GM12874 (cell line): ENCODE data around the gene CCDC78.

ENCODE experiments used
- CTCF ChIP-seq: IDR thresholded peaks from 2 replicates; pipeline ENCODE4 v1.5.1; 2011; ENCODE audit warnings: low read depth, mild to moderate bottlenecking, control low read depth, low read length, moderate library complexity; ENCODE audit not compliant: insufficient read depth

The CCDC78 gene

GRCh38 chr16:759110-759910 lies 33.1 kb upstream of the CCDC78 start:
- no peak for TF ChIP-seq CTCF

- TF ChIP-seq CTCF = no peak
These were observed 30.2 kb upstream of the CCDC78 start for GRCh38 chr16:756428-756827.

GRCh38 chr16:754656-755055 lies 28.4 kb upstream of the CCDC78 start:
- no peak for TF ChIP-seq CTCF

- no peak for TF ChIP-seq CTCF
These were observed 25.7 kb upstream of the CCDC78 start for GRCh38 chr16:752007-752312.

- no peak for TF ChIP-seq CTCF
These were observed 25.1 kb upstream of the CCDC78 start for GRCh38 chr16:751152-752006.

GRCh38 chr16:750485-750884 lies 24.2 kb upstream of the CCDC78 start:
- TF ChIP-seq CTCF = no peak

- TF ChIP-seq CTCF = no peak
These were observed 22.8 kb upstream of the CCDC78 start for GRCh38 chr16:749010-749409.
